T-cell (primary cell): ENCODE results near the gene ART4. TPM values are rescaled to one million over a fixed set of nuclear protein-coding genes. Genes with fewer than 3 reads are reported as not detected.
A peak's percentile ranks its signal among the peaks of the same experiment; 100 is the strongest.

Experiments used
- ATAC-seq, 4 experiments: fragments of 200-7000 bp in 3 of 4; fragments of 150-1000 bp in 1 of 4; cut with Tn5 transposase; replicated peaks in 1 of 4; 1 replicate in 3 of 4; 2 replicates in 1 of 4; pipeline ENCODE4 v1.10.0; 2021; ENCODE audit warnings: moderate library complexity in 3 of 4, mild to moderate bottlenecking in 2 of 4, moderate number of reproducible peaks in 1 of 4
- CTCF ChIA-PET, 2 donors: fragments of 300-600 bp; sonication (Branson Sonifier 250); formaldehyde crosslinking; loops; one replicate each; lab custom pipeline; 2022; ENCODE audit warnings: antibody characterized with exemption in 2 of 2; lab: Charles Lee
- POLR2A ChIA-PET, 2 donors: fragments of 300-600 bp; sonication (Branson Sonifier 250); formaldehyde crosslinking; loops; one replicate each; lab custom pipeline; 2022; ENCODE audit warnings: antibody characterized with exemption in 2 of 2; lab: Charles Lee
- DNase-seq, 35 experiments: peaks; one replicate each; pipeline versions ENCODE4 v3.0.0 to v3.0.0-alpha.2; 2013 to 2023
- H3K27ac ChIP-seq: one replicate; pipeline ENCODE4 v1.5.1; 2013; ENCODE audit warnings: low read length
- H3K27me3 ChIP-seq, 2 experiments: replicated peaks in 1 of 2; 1 replicate in 1 of 2; 2 replicates in 1 of 2; pipeline versions ENCODE4 v1.6.1 to v1.7.0; 2013; ENCODE audit warnings: low read length in 1 of 2, mixed read lengths in 1 of 2; ENCODE audit not compliant: control insufficient read depth in 2 of 2, insufficient read depth in 2 of 2; ENCODE audit errors: extremely low read depth in 1 of 2
- H3K36me3 ChIP-seq, 2 donors: 1 replicate in 1 of 2; 2 replicates in 1 of 2; pipeline versions ENCODE4 v1.6.1 to v1.7.0; 2013; ENCODE audit warnings: low read length in 1 of 2; ENCODE audit not compliant: control insufficient read depth in 2 of 2, insufficient read depth in 1 of 2; ENCODE audit errors: extremely low read depth in 1 of 2
- H3K4me1 ChIP-seq, 2 experiments: 1 replicate in 1 of 2; 2 replicates in 1 of 2; pipeline versions ENCODE4 v1.6.1 to v1.7.0; 2013; ENCODE audit warnings: low read length in 2 of 2, mixed read lengths in 1 of 2; ENCODE audit not compliant: insufficient read depth in 2 of 2, control insufficient read depth in 1 of 2; ENCODE audit errors: extremely low read depth in 1 of 2
- H3K4me3 ChIP-seq, 2 donors: 1 replicate in 1 of 2; 2 replicates in 1 of 2; pipeline versions ENCODE4 v1.5.1 to v1.7.0; 2013; ENCODE audit warnings: mild to moderate bottlenecking in 2 of 2, low read length in 1 of 2, moderate library complexity in 1 of 2; ENCODE audit not compliant: control insufficient read depth in 1 of 2; ENCODE audit errors: extremely low read depth in 1 of 2
- H3K9me3 ChIP-seq: 2 replicates; pipeline ENCODE4 v1.7.0; 2013
- H3K27ac Mint-ChIP-seq, 2 donors: one replicate each; pipeline ENCODE4 v1.8.0; 2020 to 2021; ENCODE audit warnings: mild to moderate bottlenecking in 2 of 2, mixed read lengths in 2 of 2
- H3K27me3 Mint-ChIP-seq, 2 donors: one replicate each; pipeline ENCODE4 v1.8.0; 2021 to 2022; ENCODE audit warnings: mixed read lengths in 2 of 2
- H3K36me3 Mint-ChIP-seq: one replicate; pipeline ENCODE4 v1.8.0; 2021; ENCODE audit warnings: mixed read lengths
- H3K4me1 Mint-ChIP-seq, 3 donors: one replicate each; pipeline ENCODE4 v1.8.0; 2020 to 2022; ENCODE audit warnings: mixed read lengths in 3 of 3, mild to moderate bottlenecking in 1 of 3
- H3K4me3 Mint-ChIP-seq, 3 donors: one replicate each; pipeline ENCODE4 v1.8.0; 2020 to 2022; ENCODE audit warnings: mild to moderate bottlenecking in 3 of 3, mixed read lengths in 3 of 3, moderate library complexity in 3 of 3
- H3K9me3 Mint-ChIP-seq, 3 donors: one replicate each; pipeline ENCODE4 v1.8.0; 2020 to 2022; ENCODE audit warnings: mixed read lengths in 3 of 3
- WGBS: methylation state at CpG from one replicate; pipeline ENCODE4 v1.1.5; 2013; ENCODE audit warnings: missing lambda C conversion rate; ENCODE audit not compliant: insufficient coverage; 5-methylcytosine and 5-hydroxymethylcytosine counted together
- total RNA-seq, 35 experiments: library from RNA in 6 of 35; stranded (reverse) in 6 of 35; fragments of 120-200 nt in 1 of 35; gene quantifications; one replicate each; pipeline versions ENCODE4 v1.2.1 to v1.2.4 and lab custom pipeline; 2013 to 2026

Gene ART4, protein sequence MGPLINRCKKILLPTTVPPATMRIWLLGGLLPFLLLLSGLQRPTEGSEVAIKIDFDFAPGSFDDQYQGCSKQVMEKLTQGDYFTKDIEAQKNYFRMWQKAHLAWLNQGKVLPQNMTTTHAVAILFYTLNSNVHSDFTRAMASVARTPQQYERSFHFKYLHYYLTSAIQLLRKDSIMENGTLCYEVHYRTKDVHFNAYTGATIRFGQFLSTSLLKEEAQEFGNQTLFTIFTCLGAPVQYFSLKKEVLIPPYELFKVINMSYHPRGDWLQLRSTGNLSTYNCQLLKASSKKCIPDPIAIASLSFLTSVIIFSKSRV
- total RNA-seq (not detected), total RNA-seq (lab: John Stamatoyannopoulos, UW) (0 to 0.06 (median 0) reads per million in 29 experiments)
- not detected for total RNA-seq (2013)

DNA sequence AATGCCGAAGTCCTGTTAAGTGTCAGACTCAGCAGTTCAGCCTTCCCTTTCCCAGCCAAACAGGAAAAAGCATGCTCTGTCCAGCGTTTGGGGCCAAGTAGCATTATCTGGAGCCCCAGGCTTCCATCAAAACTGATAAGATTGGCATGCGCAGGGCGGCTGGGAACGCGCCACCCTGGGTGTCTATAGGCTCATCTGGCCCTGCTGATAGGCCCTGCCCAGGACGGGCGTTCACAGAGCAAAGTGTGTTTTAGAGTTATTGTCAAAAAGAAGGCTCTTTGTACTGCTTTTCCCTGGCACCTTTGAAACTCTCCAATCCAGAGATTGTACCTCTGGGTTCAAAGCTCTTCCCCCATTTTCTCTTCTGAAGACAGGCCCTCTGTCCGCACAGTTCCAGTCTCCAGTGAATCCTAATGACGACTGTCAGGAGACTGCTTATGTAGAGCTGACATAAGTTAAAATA, at the start of gene ART4:
Gene ART4 (minus strand): TSS at position 102 of the 463 bp plus-strand sequence. CDS start 413 bp downstream, outside the sequence.
- ATAC-seq (no peak), DNase-seq (no peak)
- Histone ChIP-seq H3K9me3 (no peaks in the 10 kb centered on the region), H3K4me3 (no peak within 1 kb of the TSS), H3K4me1 (peaks cover 3 to 5% of the 10 kb centered on the region in 2 experiments), H3K36me3 (no peaks in the 10 kb centered on the region), H3K27ac (no peak within 1 kb of the TSS), H3K27me3 (no peaks in the 10 kb centered on the region)
- Mint-ChIP-seq H3K9me3 (no peaks in the 10 kb centered on the region), H3K27ac (no peak within 1 kb of the TSS), H3K36me3 (no peaks in the 10 kb centered on the region), H3K27me3 (peaks cover 7 to 10% of the 10 kb centered on the region in 2 donors), H3K4me1 (peaks cover 5 to 14% (median 8%) of the 10 kb centered on the region in 3 donors), H3K4me3 (no peak within 1 kb of the TSS)
- WGBS: 88% methylated on average over 6 of the region's 10 CpGs
- ChIA-PET POLR2A (no interaction called here), CTCF (interaction anchor here (0.5 to 0.6 kb wide), 2 partner anchors 122 to 334 kb away, joined by 4 to 8 read pairs; no protein-coding TSS in a partner anchor)

DNA sequence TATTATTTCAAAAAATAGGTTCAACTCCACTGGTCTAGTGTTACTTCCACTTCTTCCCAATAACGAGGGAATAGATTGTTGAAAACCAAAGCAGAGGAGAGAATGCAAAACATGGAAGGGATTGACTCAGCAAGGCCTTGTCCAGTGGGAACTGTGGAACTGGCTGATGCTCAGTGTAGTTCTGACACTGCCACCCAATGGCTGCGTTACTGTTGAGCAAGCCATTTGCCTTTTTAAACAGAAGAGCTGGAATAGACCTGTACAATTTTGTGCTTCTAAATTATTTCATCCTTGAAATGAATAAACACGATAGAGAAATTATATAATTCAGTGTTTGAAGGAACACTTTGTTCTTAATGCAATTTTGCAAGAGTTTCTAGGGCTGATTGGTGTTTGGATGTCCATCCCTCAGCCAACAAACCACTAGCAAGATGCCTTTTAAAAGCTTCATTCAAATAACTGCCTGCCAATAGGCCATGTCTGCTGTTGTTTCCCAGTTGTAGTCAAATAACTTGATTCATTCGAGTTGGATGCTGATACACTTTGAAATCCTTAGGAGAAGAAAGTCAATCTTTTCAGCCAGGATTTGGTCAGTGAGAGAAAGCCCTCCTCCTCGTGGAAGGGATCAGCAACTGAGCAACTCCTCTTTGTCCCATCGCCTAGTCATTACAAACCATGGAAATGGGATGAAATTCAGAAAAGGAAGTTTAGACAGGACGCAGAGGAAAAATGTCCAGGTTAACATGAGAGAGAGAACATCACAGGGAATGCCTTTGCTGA, 49.6 kb upstream of the ART4 start:
- H3K4me3 Mint-ChIP-seq: no peak overlapping the region
- no peak overlapping the region for H3K27ac Mint-ChIP-seq
- H3K4me1 Mint-ChIP-seq: no peaks in the 10 kb centered on the region
- 78% methylated on average over 4 of the region's 7 CpGs for WGBS
- Histone ChIP-seq H3K27ac (no peak overlapping the region), H3K4me1 (no peaks in the 10 kb centered on the region), H3K36me3 (no peaks in the 10 kb centered on the region), H3K27me3 (no peaks in the 10 kb centered on the region), H3K4me3 (no peak overlapping the region), H3K9me3 (no peaks in the 10 kb centered on the region)
- no peaks in the 10 kb centered on the region for H3K36me3 Mint-ChIP-seq
- no peaks in the 10 kb centered on the region for H3K9me3 Mint-ChIP-seq
- ChIA-PET CTCF (interaction anchor here in 1 of 2 donors (1.0 kb wide), 1 partner anchor 15 kb away, joined by 4 read pairs; no protein-coding TSS in a partner anchor), POLR2A (interaction anchor here in 1 of 2 donors (1.4 kb wide), 1 partner anchor 10 kb away, joined by 5 read pairs; no protein-coding TSS in a partner anchor)
- no peak for ATAC-seq
- no peak for DNase-seq
- H3K27me3 Mint-ChIP-seq: peaks cover 3 to 7% of the 10 kb centered on the region in 2 donors

DNA sequence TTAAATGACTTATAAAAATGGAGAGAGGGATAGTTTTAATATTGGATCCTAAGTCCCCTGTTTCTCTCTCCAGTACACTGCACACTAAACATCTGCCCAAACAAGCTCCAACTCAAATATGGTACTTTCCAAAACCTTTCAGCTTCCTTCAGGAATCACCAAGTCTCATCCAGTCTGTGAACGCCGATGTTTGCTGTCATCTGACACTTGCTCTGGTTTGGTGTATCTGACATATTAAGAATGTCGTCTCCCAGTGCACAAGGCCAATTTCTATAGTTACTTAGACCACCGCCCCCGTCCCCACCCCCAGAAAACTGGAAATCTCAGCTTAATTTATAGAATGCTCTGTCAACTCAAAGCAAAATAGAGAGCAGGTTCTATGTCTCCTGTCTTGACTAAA, 47.4 kb upstream of the ART4 start:
- Mint-ChIP-seq H3K27ac (no peak overlapping the region), H3K4me3 (no peak overlapping the region), H3K36me3 (no peaks in the 10 kb centered on the region), H3K9me3 (no peaks in the 10 kb centered on the region), H3K4me1 (peaks cover 9 to 11% (median 10%) of the 10 kb centered on the region in 3 donors), H3K27me3 (peaks cover 3 to 13% of the 10 kb centered on the region in 2 donors)
- Histone ChIP-seq H3K27me3 (peaks cover 0 to under 1% of the 10 kb centered on the region in 2 experiments), H3K9me3 (no peaks in the 10 kb centered on the region), H3K36me3 (no peaks in the 10 kb centered on the region), H3K27ac (no peak overlapping the region), H3K4me1 (peaks cover 0 to 4% of the 10 kb centered on the region in 2 experiments), H3K4me3 (no peak overlapping the region)
- WGBS: 94% methylated on average over 2 of the region's 5 CpGs
- DNase-seq (no peak), ATAC-seq (no peak)
- ChIA-PET POLR2A (interaction anchor here in 1 of 2 donors (0.6 to 1.1 kb wide), 2 partner anchors 11 to 46 kb away, joined by 3 to 4 read pairs; no protein-coding TSS in a partner anchor), CTCF (interaction anchor here (0.6 to 1.8 kb wide), 2 partner anchors 105 to 198 kb away, joined by 5 read pairs; no protein-coding TSS in a partner anchor)

DNA sequence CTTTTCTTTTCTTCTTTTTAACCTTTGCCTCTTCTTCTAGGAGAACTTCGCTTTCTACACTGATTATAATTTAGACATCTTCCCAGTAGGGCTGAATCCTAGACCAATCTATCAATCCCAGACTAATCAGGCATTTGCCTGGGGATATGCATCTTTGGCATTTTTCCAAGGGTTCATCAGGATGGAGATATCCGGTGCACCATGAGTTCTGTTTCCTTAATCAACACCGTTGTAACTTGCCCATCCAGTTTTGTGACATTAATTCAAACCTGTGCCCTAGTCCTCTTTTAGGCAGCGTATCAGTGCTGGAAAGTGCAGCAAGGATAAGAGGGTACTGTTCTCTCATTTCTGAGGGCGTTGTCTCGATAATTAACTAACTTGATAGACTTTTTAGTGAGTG, 42.9 kb upstream of the ART4 start:
- ChIA-PET POLR2A (interaction anchor here in 1 of 2 donors (1.0 kb wide), 1 partner anchor 43 kb away, joined by 3 read pairs; no protein-coding TSS in a partner anchor), CTCF (interaction anchor here (0.5 to 1.1 kb wide), 3 partner anchors 12 to 342 kb away, joined by 3 to 5 read pairs (median 4); no protein-coding TSS in a partner anchor)
- 100% methylated on average over 2 of the region's 6 CpGs for WGBS
- H3K27ac ChIP-seq: no peak overlapping the region
- Mint-ChIP-seq H3K27ac (no peak overlapping the region), H3K4me3 (no peak overlapping the region), H3K9me3 (no peaks in the 10 kb centered on the region), H3K27me3 (peaks cover 0 to 17% of the 10 kb centered on the region in 2 donors), H3K4me1 (peaks cover 30 to 38% (median 38%) of the 10 kb centered on the region in 3 donors), H3K36me3 (no peaks in the 10 kb centered on the region)
- DNase-seq (no peak), ATAC-seq (no peak)
- H3K4me3 ChIP-seq: no peak overlapping the region
- peaks cover 12 to 14% of the 10 kb centered on the region in 2 experiments for H3K4me1 ChIP-seq
- H3K27me3 ChIP-seq: peaks cover 0 to 3% of the 10 kb centered on the region in 2 experiments
- H3K9me3 ChIP-seq: no peaks in the 10 kb centered on the region
- H3K36me3 ChIP-seq: no peaks in the 10 kb centered on the region

DNA sequence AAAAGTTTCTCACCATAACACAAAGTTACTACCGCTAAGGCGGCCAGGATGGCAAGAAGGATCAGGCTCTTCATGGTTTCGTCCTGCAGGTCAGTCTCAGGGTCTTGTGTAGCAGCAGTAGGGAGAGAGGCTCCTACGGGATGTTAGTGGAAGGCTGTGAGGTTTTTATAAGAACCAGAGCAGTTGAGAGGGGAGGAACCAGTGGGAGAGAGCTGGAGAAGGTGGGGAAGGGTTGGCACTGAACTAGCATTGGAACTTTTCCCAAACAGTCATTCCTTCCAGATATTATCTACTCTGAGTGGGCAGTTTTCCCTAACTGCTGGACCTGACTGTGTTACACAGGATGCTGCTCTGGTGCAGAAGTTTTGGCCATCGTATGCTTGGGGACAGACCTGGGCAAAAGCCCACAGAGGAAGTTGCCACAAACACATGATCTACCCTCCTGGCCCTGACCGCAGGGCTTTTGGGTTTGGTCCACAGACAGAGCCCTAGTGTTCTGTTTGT, 42.4 kb upstream of the ART4 start, which contains the start of gene MGP:
Gene MGP (minus strand): TSS at position 137 of the 504 bp plus-strand sequence. CDS start 63 bp downstream, at position 74.
- H3K4me3 ChIP-seq: no peak within 1 kb of the TSS
- ChIA-PET POLR2A (no interaction called here), CTCF (no interaction called here)
- peak within 1 kb of the TSS in 2 of 3 donors; percentile 46 to 67 for H3K4me3 Mint-ChIP-seq
- peaks cover 12 to 14% of the 10 kb centered on the region in 2 experiments for H3K4me1 ChIP-seq
- peaks cover 0 to 3% of the 10 kb centered on the region in 2 experiments for H3K27me3 ChIP-seq
- no peaks in the 10 kb centered on the region for H3K9me3 Mint-ChIP-seq
- WGBS: 60% methylated on average over 1 of the region's 6 CpGs
- H3K36me3 Mint-ChIP-seq: no peaks in the 10 kb centered on the region
- no peaks in the 10 kb centered on the region for H3K36me3 ChIP-seq
- peak within 1 kb of the TSS; percentile 41 to 69 for H3K27ac Mint-ChIP-seq
- no peak within 1 kb of the TSS for H3K27ac ChIP-seq
- H3K9me3 ChIP-seq: no peaks in the 10 kb centered on the region
- ATAC-seq (no peak), DNase-seq (no peak)
- peaks cover 33 to 42% (median 41%) of the 10 kb centered on the region in 3 donors for H3K4me1 Mint-ChIP-seq
- H3K27me3 Mint-ChIP-seq: peaks cover 0 to 17% of the 10 kb centered on the region in 2 donors
